Hepatocyte (in vitro differentiated cells): ENCODE data around the gene TLK2.
"Not testable (repeated sequence)": the region's sequence is repeated elsewhere in the genome, so short reads cannot be mapped to it uniquely, and the experiment has no call there.

Experiments used
- EZH2 ChIP-seq: fragments of 200-600 bp; sonication (generic); IDR thresholded peaks from 2 replicates; pipeline ENCODE4 v1.6.1; 2016; ENCODE audit warnings: antibody characterized with exemption, mild to moderate bottlenecking, borderline replicate concordance
- TF ChIP-seq, protein P1 (sequence below): fragments of 200-600 bp; sonication (generic); IDR thresholded peaks from 2 replicates; pipeline ENCODE4 v1.5.1; 2016; ENCODE audit warnings: antibody characterized with exemption, mild to moderate bottlenecking; ENCODE audit not compliant: poor library complexity

DNA sequence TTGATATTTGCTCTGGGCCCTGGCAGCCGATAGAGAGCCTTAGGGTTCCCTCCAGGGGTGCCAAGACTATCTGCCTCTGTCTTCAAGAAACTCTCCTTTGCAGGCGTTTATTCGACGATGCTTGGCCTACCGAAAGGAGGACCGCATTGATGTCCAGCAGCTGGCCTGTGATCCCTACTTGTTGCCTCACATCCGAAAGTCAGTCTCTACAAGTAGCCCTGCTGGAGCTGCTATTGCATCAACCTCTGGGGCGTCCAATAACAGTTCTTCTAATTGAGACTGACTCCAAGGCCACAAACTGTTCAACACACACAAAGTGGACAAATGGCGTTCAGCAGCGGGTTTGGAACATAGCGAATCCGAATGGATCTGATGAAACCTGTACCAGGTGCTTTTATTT is 133.7 kb downstream of the TLK2 start:
- TF ChIP-seq, protein P1, sequence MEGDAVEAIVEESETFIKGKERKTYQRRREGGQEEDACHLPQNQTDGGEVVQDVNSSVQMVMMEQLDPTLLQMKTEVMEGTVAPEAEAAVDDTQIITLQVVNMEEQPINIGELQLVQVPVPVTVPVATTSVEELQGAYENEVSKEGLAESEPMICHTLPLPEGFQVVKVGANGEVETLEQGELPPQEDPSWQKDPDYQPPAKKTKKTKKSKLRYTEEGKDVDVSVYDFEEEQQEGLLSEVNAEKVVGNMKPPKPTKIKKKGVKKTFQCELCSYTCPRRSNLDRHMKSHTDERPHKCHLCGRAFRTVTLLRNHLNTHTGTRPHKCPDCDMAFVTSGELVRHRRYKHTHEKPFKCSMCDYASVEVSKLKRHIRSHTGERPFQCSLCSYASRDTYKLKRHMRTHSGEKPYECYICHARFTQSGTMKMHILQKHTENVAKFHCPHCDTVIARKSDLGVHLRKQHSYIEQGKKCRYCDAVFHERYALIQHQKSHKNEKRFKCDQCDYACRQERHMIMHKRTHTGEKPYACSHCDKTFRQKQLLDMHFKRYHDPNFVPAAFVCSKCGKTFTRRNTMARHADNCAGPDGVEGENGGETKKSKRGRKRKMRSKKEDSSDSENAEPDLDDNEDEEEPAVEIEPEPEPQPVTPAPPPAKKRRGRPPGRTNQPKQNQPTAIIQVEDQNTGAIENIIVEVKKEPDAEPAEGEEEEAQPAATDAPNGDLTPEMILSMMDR, result not testable (repeated sequence)
- not testable (repeated sequence) for TF ChIP-seq EZH2
